Measurements from ENCODE around the gene SRC.

Gene SRC

GRCh38 chr20:37350649-37351574 is 5.0 kb downstream of the SRC start:
- TF ChIP-seq CTCF (IDR thresholded peaks at IDR 0.05; ENCODE audit: control insufficient read depth, extremely low read depth, insufficient read depth) = no peak
- no peak for DNase-seq (ENCODE audit: low read depth)
- H3K4me3 ChIP-seq (ENCODE audit: low read depth, low read length) = no peak overlapping the region

- DNase-seq (ENCODE audit: low read depth) = no peak
- no peak for TF ChIP-seq CTCF (IDR thresholded peaks at IDR 0.05; ENCODE audit: control insufficient read depth, extremely low read depth, insufficient read depth)
Observed at GRCh38 chr20:37351689-37352607, 6.0 kb downstream of the SRC start.

DNA sequence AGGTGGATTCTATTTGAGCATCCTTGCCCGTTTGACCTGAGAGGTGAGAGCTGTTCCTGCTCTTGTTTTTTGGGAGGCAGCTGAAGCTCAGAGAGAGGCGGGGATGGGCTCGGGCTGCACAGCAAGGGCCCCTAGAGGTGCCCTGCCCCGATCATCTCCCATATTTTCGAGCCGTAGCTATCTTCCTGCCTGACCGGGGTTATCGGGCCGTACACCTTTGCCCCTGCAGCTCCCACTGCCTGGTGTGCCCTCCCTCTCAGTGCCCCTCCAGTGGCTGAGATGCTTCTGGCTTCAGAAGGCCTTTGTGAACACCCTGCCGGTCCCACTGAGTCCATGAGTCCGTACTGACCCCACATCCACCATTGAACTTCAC is 6.7 kb downstream of the SRC start:
- no peak overlapping the region for H3K4me3 ChIP-seq (ENCODE audit: low read depth, low read length)
- no peak for DNase-seq (ENCODE audit: low read depth)
- TF ChIP-seq CTCF (IDR thresholded peaks at IDR 0.05; ENCODE audit: control insufficient read depth, extremely low read depth, insufficient read depth) = no peak

More at GRCh38 chr20:37351689-37352607, 6.0 kb downstream of the SRC start:
- H3K4me3 ChIP-seq (ENCODE audit: low read depth, low read length) = no peak overlapping the region

GRCh38 chr20:37353285-37353849 is 7.4 kb downstream of the SRC start:
- H3K4me3 ChIP-seq (ENCODE audit: low read depth, low read length) = no peak overlapping the region
- no peak for DNase-seq (ENCODE audit: low read depth)
- TF ChIP-seq CTCF (IDR thresholded peaks at IDR 0.05; ENCODE audit: control insufficient read depth, extremely low read depth, insufficient read depth) = no peak

- H3K4me3 ChIP-seq (ENCODE audit: low read depth, low read length) = no peak overlapping the region
- DNase-seq (ENCODE audit: low read depth) = no peak
- TF ChIP-seq CTCF (IDR thresholded peaks at IDR 0.05; ENCODE audit: control insufficient read depth, extremely low read depth, insufficient read depth) = no peak
Observed at GRCh38 chr20:37354210-37355195, 8.6 kb downstream of the SRC start.
